ENCODE measurements around the gene PDRG1. TPM values are rescaled to one million over a fixed set of nuclear protein-coding genes. Genes with fewer than 3 reads are reported as not detected.

The PDRG1 gene
- total RNA-seq, 1 experiment from 2014 or later, result 37.4 TPM

DNA sequence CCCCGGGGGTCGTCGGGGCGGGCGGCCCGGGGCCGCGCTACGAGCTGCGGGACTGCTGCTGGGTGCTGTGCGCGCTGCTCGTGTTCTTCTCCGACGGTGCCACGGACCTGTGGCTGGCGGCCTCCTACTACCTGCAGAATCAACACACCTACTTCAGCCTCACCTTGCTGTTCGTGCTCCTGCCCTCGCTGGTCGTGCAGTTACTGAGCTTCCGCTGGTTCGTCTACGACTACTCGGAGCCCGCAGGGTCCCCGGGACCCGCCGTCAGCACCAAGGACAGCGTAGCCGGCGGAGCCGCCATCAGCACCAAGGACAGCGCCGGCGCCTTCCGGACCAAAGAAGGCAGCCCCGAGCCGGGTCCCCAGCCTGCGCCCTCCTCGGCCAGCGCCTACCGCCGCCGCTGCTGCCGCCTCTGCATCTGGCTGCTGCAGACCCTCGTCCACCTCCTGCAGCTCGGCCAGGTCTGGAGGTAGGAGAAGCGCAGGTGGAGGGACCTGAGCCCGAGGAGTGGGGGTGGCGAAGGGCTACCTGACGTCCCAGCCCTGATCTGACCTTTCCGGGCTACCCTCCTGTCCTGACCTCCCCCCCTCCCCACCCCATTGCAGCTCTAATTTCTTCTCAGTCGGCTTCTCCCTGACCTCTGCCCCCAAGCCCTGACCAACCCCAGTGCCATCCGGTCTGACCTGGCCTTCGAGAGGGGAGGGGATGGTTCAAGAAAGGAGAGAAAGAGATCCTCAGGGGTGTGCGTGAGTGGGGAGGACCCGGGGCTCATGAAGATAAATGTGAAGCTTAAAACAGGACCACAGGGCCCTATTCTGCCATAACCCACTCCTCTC lies 16.7 kb upstream of the PDRG1 start:
- peak; percentile 55 for DNase-seq (ENCODE audit: low spot score)
- in situ Hi-C loops (cut with HindIII; ENCODE audit: low sequenced_read_pairs), result no loop called here

DNA sequence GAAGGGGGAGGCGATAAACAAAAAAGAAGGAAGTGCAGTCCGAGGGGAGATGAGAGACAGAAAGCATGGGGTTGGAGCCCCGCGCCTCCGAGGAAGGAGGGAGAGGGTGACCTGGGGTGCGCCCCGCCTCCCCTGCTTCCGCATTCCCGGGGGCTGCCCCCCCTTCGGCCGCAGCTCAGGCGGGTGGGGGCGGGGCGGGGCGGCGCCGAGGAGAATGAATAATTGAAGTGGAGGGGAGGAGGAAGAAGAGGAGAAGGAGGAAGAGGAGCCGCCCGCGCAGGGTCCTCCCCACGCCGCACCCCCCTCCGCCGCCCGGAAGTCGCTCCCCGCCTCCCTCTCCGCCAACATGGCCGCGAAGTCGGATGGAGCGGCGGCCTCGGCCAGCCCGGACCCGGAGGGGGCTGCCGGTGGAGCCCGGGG lies 16.0 kb upstream of the PDRG1 start, which contains the start of gene XKR7:
TSS of gene XKR7 (plus strand) at position 322 of the 420 bp plus-strand sequence. CDS start at position 347, 25 bp downstream.
- in situ Hi-C loops (cut with HindIII; ENCODE audit: low sequenced_read_pairs), result no loop called here
- peak; percentile 68 for DNase-seq (ENCODE audit: low spot score)

DNA sequence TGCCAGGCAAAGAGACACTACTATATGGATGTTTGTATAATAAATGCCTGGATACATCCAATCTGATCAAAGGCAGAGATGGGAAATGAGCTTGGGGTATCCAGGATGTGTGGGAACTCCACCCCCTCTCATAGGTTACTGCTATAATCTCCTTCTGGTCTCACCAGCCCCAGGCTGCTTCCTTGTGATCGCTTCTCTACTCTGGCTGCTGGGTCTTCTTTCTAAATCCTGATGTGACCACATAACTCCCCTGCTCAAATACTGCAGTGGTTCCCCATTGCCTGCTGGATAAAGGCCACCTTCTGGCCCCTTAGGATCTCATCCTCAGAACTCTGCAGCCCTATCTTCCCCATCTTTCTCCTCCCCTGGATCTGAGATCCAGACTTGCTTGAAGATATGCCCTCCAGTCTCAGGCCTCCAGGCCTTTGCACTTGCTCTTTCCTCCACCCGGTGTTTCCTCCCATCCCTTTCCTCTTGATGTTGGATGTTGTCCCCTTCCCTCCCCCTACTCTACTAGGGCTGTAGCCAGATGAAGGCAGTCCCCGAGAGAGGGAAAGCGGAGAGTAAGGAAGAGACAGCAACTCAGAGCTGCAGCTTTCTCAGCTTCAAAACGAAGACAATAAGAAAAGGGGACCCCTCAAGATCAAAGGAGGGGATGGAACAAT lies 15.3 kb upstream of the PDRG1 start:
- peak; percentile 57 for DNase-seq (ENCODE audit: low spot score)
- in situ Hi-C loops (cut with HindIII; ENCODE audit: low sequenced_read_pairs), result no loop called here

GRCh38 chr20:31963889-31964288 lies 12.0 kb upstream of the PDRG1 start:
- no peak for DNase-seq (ENCODE audit: low spot score)
- in situ Hi-C loops (cut with HindIII; ENCODE audit: low sequenced_read_pairs), result no loop called here

- in situ Hi-C loops (cut with HindIII; ENCODE audit: low sequenced_read_pairs), result no loop called here
- DNase-seq (ENCODE audit: low spot score), result no peak
Observed at GRCh38 chr20:31962761-31963160, 10.9 kb upstream of the PDRG1 start.

GRCh38 chr20:31956556-31957526 lies 5.0 kb upstream of the PDRG1 start:
- in situ Hi-C loops (cut with HindIII; ENCODE audit: low sequenced_read_pairs), result no loop called here

DNA sequence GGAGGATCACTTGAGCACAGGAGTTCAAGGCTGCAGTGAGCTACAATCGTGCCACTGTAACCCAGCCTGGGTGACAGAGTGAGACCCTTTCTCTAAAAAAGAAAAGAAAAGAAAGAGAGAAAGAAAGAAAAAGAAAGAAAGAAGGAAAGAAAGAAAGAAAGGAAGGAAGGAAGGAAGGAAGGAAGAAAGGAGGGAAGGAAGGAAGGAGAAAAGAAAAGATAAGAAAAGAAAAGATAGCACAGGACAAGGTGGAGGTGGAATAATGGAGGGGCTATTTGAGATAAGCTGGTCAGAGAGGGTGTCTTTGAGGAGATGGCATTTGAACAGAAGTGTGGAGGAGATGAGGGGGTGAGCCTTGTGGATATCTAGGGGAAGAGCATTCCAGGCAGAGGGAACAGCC lies 2.7 kb upstream of the PDRG1 start:
- in situ Hi-C loops (cut with HindIII; ENCODE audit: low sequenced_read_pairs), result no loop called here
- no peak for DNase-seq (ENCODE audit: low spot score)

More at GRCh38 chr20:31956556-31957526, 5.0 kb upstream of the PDRG1 start:
- no peak for DNase-seq (ENCODE audit: low spot score)

- in situ Hi-C loops (cut with HindIII; ENCODE audit: low sequenced_read_pairs), result no loop called here
Observed at GRCh38 chr20:31953556-31954148, 1.8 kb upstream of the PDRG1 start.

DNA sequence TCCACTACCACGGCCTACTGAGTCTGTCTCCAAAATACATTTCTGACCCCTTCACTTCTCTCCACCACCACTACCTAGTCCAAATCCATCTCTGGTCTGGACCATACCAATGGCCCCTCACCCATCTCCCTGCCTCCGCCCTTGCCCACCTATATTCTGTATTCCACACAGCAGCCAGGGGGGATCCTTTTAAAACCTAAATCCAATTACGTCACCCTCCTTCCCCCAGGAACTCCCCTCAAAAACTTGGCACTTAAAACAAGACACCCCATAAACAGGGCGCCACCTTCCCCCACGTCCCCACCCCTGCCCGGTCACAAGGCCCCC lies 680 bp downstream of the PDRG1 start:
- DNase-seq (ENCODE audit: low spot score), result no peak
- in situ Hi-C loops (cut with HindIII; ENCODE audit: low sequenced_read_pairs), result no loop called here

More at GRCh38 chr20:31953556-31954148, 1.8 kb upstream of the PDRG1 start:
- no peak for DNase-seq (ENCODE audit: low spot score)

DNA sequence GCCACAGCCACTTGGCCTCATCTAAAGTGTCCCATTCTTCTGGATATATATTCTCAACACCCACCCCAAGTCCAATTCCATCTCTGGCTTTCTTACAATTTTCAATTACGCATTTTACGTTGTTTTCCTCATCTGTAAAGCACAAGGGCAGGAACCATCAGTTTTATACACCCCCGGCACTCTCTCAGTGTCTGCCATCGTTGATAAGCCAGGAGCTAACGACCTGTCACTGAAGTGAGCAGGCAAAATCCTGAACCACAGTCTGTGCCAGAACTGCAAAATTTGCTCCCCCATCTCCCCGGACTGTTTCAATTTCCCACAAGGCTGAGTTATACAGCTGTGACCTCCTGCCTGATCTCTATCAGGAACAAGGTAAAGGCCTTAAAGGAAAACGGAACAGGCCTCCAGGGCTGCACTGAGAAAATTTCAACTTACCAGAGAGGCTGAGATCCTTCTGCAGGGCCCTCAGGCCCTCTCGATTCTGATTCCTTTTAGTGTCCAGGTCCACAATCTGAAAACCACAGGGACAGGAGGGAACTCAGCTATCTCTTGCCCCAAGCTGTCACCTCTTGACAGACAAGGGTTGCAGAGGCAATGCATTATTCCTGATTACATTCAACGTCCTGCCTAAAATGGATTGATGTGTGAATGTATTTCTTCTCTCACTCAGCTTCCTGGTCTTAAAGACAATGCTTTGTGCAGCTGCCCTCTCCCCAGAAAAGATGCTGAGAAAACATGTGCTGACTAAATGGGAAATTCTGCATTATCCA lies 1.8 kb downstream of the PDRG1 start:
- in situ Hi-C loops (cut with HindIII; ENCODE audit: low sequenced_read_pairs), result no loop called here
- DNase-seq (ENCODE audit: low spot score), result no peak

- in situ Hi-C loops (cut with HindIII; ENCODE audit: low sequenced_read_pairs), result no loop called here
- DNase-seq (ENCODE audit: low spot score), result no peak
Observed at GRCh38 chr20:31948008-31948407, 3.8 kb downstream of the PDRG1 start.

DNA sequence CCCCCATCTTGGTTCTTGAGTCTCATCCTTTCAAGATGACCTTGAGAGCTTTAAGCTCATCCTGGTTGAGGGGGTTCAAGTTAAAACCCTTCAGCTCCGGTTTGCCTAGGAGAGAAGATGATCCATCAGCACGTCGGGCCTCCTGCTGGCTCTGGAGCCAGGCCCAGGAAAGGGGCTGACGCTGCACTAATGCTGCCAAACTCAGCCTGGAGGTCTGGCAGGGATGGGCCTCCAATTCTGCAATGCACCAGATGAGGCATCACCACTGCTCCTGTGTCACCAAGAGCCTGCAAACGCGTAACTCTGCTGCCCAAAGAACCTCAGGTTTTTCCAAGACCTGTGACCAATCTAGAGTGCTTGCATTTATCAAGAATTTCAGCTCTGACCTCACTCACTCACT lies 6.1 kb downstream of the PDRG1 start:
- peak; percentile 75 for DNase-seq (ENCODE audit: low spot score)
- in situ Hi-C loops (cut with HindIII; ENCODE audit: low sequenced_read_pairs), result no loop called here

- in situ Hi-C loops (cut with HindIII; ENCODE audit: low sequenced_read_pairs), result no loop called here
- DNase-seq (ENCODE audit: low spot score), result no peak
Observed at GRCh38 chr20:31945319-31945718, 6.5 kb downstream of the PDRG1 start.

DNA sequence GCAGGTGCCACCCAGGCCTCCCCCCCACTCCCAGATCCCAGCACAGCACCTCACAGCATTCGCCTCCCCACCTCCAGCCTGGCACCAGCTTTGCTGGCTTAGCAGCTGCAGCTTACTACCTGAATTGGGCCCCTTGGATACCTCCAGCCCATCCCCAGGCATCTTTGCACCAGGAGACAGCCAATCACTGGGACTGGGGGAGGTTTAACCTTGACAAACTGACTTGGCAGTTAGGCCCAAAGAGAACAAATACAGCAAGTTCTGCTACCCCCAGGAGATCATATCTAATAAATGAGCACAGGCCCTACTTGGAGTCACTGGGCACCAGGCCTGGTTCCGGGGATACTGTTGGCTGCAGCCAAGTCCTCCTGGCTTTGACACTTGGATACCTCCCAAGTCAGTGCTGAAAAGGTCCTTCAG lies 8.8 kb downstream of the PDRG1 start:
- in situ Hi-C loops (cut with HindIII; ENCODE audit: low sequenced_read_pairs), result no loop called here
- peak; percentile 73 for DNase-seq (ENCODE audit: low spot score)

DNA sequence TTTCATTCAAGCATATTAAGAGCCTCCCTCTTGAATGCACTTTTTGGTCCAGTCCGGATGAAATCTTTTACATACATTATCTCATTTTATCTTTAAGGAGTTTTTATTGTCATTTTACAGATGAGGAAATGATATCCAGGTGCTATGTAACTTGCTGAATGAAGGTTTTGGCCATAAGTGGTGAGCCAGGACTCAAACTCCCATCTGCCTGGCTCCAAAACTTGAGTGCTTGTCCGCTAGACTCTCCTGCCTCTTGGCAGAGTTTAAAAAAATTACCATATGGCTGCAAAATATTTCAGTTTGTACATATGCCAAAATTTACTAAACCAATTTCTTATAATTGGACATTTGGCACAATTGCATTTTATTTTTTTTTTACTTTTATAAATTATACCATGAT lies 12.2 kb downstream of the PDRG1 start:
- no peak for DNase-seq (ENCODE audit: low spot score)
- in situ Hi-C loops (cut with HindIII; ENCODE audit: low sequenced_read_pairs), result no loop called here

DNA sequence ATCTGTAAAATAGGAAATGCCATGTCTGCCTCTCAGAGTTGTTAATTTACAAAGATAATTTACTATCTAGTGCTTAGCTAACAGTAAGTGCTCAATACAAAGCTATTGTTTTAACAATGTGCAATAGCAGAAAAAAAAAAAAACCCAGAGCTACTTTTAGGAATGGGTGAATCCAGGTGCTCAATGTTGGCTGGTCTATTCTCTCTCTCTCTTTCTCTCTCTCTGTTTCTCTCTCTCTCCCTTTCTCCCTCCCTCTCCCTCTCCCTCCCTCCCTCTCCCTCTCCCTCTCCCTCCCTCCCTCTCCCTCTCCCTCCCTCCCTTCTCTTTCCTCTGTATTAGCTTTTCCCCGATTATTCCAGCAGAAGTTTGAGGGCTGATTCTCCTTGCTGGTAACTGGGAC lies 14.0 kb downstream of the PDRG1 start:
- no peak for DNase-seq (ENCODE audit: low spot score)
- in situ Hi-C loops (cut with HindIII; ENCODE audit: low sequenced_read_pairs), result no loop called here

DNA sequence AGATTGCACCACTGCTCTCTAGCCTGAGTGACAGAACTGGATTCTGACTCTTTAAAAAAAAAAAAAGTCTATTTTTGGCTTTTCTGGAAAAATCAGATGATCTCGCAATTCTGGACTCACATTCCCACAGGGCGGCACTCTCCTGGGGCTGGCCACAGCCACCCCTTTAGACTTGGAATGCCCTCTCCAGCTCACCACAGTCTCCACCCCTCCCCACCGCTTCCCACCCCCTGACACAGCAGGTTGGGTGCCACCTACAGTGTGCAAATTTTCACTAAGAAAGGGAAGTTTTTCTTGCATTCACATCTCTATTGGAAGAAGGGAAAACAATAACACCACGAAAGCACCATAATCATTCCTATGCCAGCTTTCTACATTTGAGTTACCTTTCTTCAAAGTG lies 15.4 kb downstream of the PDRG1 start:
- DNase-seq (ENCODE audit: low spot score), result no peak
- in situ Hi-C loops (cut with HindIII; ENCODE audit: low sequenced_read_pairs), result no loop called here

DNA sequence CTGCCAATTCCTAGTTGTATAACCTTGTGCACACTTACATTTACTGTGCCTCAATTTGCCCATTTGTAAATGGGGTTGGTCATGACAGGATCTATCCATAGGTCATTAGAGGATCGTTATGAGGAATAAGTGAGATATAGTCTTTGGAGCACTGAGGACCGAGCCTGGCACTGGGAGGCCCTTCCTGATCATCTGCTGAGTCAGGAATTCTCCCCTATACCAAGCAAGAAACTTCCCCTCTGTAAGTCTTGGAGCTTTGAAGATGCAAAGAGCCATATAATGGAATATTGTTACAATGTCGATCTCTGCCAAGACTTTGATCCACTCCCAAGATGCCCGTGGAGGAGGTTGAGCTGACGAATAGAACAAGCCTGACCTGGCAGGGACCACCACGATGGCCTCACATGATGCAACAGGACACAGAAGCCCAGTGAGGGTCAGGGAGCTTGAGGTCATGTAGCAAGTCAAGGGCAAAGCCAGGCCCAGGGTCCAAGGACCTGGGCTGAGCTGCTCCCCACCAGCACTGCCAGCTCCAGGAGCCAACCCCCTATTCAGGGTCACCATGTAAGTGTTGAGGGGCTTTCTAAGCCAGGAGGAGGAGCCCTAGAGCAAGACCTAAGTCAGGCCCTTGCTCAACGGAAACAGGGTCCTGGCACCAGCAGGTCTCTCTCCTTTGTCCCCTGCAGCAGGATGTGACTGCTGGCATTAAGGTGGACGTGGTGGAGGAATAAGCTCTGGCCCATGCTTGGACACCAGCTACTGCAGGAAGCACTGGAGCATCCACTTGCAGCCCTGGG lies 16.7 kb downstream of the PDRG1 start:
- in situ Hi-C loops (cut with HindIII; ENCODE audit: low sequenced_read_pairs), result no loop called here
- DNase-seq (ENCODE audit: low spot score), result no peak

All from G401 (cell line).